ENCODE results near the gene PHKB.
"Not testable (repeated sequence)": the region's sequence is repeated elsewhere in the genome, so short reads cannot be mapped to it uniquely, and the experiment has no call there.

Gene PHKB

GRCh38 chr16:47460711-47461597, at the start of gene PHKB, which contains the start of gene ITFG1:
Gene PHKB (plus strand): TSS chr16:47461331. CDS start chr16:47461351, 20 bp downstream.
Gene ITFG1 (minus strand): TSS chr16:47461063. CDS start chr16:47461045, 18 bp downstream.
- peak; percentile 62 for DNase-seq

GRCh38 chr16:47413041-47413440, 48.1 kb upstream of the PHKB start:
- no peak for DNase-seq

- DNase-seq = no peak
Measured at GRCh38 chr16:47416869-47417268, 44.3 kb upstream of the PHKB start.

- DNase-seq = no peak
Measured at GRCh38 chr16:47424846-47425245, 36.3 kb upstream of the PHKB start.

- no peak for DNase-seq
Measured at GRCh38 chr16:47426806-47427205, 34.3 kb upstream of the PHKB start.

- no peak for DNase-seq
Measured at GRCh38 chr16:47431960-47432359, 29.2 kb upstream of the PHKB start.

- DNase-seq = not testable (repeated sequence)
Measured at GRCh38 chr16:47434274-47434673, 26.9 kb upstream of the PHKB start.

- not testable (repeated sequence) for DNase-seq
Measured at GRCh38 chr16:47440066-47440465, 21.1 kb upstream of the PHKB start.

- not testable (repeated sequence) for DNase-seq
Measured at GRCh38 chr16:47442884-47443283, 18.2 kb upstream of the PHKB start.

GRCh38 chr16:47446431-47446830, 14.7 kb upstream of the PHKB start:
- no peak for DNase-seq

GRCh38 chr16:47448830-47449575, 12.1 kb upstream of the PHKB start:
- no peak for DNase-seq

GRCh38 chr16:47449788-47450187, 11.3 kb upstream of the PHKB start:
- no peak for DNase-seq

GRCh38 chr16:47458331-47458730, 2.8 kb upstream of the PHKB start:
- DNase-seq = no peak

- no peak for DNase-seq
Measured at GRCh38 chr16:47459603-47460002, 1.5 kb upstream of the PHKB start.

GRCh38 chr16:47460359-47460710, 796 bp upstream of the PHKB start:
- no peak for DNase-seq

GRCh38 chr16:47461598-47462266, 601 bp downstream of the PHKB start:
- no peak for DNase-seq

GRCh38 chr16:47463771-47464624, 2.9 kb downstream of the PHKB start:
- DNase-seq = no peak

GRCh38 chr16:47465919-47466630, 4.9 kb downstream of the PHKB start:
- DNase-seq = no peak

GRCh38 chr16:47467501-47467900, 6.4 kb downstream of the PHKB start:
- DNase-seq = no peak

- DNase-seq = not testable (repeated sequence)
Measured at GRCh38 chr16:47468070-47468689, 7.0 kb downstream of the PHKB start.

- DNase-seq = no peak
Measured at GRCh38 chr16:47469227-47469626, 8.1 kb downstream of the PHKB start.
